ENCODE data around the gene DHRSX.

DNA sequence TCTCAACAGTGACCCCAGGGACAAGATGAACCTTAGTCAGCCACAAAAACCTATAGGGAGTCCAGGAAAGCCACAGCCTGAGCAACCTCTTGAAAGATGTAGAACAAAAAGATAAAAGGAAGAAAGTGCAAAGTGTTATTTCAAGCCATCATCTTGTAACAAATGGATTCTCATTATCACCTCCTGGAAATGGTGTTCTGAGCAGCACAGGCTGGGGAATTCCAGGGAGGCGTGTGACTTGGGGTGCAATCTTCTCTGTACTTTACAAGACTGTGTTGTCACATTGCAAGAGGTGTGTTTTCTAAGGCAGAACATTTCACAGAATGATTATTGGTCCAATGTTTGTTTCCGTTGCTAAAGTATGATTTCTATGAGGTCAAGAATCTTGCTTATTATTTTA, 214.0 kb downstream of the DHRSX start:
- TF ChIP-seq RFX5 (IDR thresholded peaks at IDR 0.05) (no peak), CTCF (IDR thresholded peaks at IDR 0.05) (no peak), POLR2A (IDR thresholded peaks at IDR 0.05; ENCODE audit: low read length) (no peak), MAFK (IDR thresholded peaks at IDR 0.05; ENCODE audit: partially characterized antibody) (no peak), EHMT2 (IDR thresholded peaks at IDR 0.05; ENCODE audit: low read depth) (no peak), MYC (IDR thresholded peaks at IDR 0.05; ENCODE audit: borderline replicate concordance, low read length) (no peak), EP300 (IDR thresholded peaks at IDR 0.05) (no peak), HOXB5 (CRISPR knock-in tag; IDR thresholded peaks at IDR 0.05) (no peak), BHLHE40 (IDR thresholded peaks at IDR 0.05; ENCODE audit: low read depth, low read length) (no peak), RNF2 (IDR thresholded peaks at IDR 0.05; ENCODE audit: borderline replicate concordance, low read depth) (no peak)
- TF ChIP-seq, protein P1, sequence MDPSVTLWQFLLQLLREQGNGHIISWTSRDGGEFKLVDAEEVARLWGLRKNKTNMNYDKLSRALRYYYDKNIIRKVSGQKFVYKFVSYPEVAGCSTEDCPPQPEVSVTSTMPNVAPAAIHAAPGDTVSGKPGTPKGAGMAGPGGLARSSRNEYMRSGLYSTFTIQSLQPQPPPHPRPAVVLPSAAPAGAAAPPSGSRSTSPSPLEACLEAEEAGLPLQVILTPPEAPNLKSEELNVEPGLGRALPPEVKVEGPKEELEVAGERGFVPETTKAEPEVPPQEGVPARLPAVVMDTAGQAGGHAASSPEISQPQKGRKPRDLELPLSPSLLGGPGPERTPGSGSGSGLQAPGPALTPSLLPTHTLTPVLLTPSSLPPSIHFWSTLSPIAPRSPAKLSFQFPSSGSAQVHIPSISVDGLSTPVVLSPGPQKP (IDR thresholded peaks at IDR 0.05; ENCODE audit: low read depth, low read length) = no peak
- TF ChIP-seq, protein P2, sequence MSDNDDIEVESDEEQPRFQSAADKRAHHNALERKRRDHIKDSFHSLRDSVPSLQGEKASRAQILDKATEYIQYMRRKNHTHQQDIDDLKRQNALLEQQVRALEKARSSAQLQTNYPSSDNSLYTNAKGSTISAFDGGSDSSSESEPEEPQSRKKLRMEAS (IDR thresholded peaks at IDR 0.05) = no peak
- TF ChIP-seq, protein P3, sequence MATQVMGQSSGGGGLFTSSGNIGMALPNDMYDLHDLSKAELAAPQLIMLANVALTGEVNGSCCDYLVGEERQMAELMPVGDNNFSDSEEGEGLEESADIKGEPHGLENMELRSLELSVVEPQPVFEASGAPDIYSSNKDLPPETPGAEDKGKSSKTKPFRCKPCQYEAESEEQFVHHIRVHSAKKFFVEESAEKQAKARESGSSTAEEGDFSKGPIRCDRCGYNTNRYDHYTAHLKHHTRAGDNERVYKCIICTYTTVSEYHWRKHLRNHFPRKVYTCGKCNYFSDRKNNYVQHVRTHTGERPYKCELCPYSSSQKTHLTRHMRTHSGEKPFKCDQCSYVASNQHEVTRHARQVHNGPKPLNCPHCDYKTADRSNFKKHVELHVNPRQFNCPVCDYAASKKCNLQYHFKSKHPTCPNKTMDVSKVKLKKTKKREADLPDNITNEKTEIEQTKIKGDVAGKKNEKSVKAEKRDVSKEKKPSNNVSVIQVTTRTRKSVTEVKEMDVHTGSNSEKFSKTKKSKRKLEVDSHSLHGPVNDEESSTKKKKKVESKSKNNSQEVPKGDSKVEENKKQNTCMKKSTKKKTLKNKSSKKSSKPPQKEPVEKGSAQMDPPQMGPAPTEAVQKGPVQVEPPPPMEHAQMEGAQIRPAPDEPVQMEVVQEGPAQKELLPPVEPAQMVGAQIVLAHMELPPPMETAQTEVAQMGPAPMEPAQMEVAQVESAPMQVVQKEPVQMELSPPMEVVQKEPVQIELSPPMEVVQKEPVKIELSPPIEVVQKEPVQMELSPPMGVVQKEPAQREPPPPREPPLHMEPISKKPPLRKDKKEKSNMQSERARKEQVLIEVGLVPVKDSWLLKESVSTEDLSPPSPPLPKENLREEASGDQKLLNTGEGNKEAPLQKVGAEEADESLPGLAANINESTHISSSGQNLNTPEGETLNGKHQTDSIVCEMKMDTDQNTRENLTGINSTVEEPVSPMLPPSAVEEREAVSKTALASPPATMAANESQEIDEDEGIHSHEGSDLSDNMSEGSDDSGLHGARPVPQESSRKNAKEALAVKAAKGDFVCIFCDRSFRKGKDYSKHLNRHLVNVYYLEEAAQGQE (IDR thresholded peaks at IDR 0.05) = no peak
- TF ChIP-seq, protein P4, sequence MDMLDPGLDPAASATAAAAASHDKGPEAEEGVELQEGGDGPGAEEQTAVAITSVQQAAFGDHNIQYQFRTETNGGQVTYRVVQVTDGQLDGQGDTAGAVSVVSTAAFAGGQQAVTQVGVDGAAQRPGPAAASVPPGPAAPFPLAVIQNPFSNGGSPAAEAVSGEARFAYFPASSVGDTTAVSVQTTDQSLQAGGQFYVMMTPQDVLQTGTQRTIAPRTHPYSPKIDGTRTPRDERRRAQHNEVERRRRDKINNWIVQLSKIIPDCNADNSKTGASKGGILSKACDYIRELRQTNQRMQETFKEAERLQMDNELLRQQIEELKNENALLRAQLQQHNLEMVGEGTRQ (IDR thresholded peaks at IDR 0.05) = no peak

Measured in A549 (cell line).